ENCODE data around the gene ZMYND15.

Gene ZMYND15

GRCh38 chr17:4743216-4743615 is 3.6 kb downstream of the ZMYND15 start:
- DNase-seq (ENCODE audit: low read depth in 2 of 2): no peak

- no peak for DNase-seq (ENCODE audit: low read depth in 2 of 2)
These were observed 4.3 kb downstream of the ZMYND15 start for GRCh38 chr17:4743898-4744297.

- no peak for DNase-seq (ENCODE audit: low read depth in 2 of 2)
These were observed 5.7 kb downstream of the ZMYND15 start for GRCh38 chr17:4744999-4745969.

- no peak for DNase-seq (ENCODE audit: low read depth in 2 of 2)
These were observed 8.2 kb downstream of the ZMYND15 start for GRCh38 chr17:4747847-4748246.

GRCh38 chr17:4748686-4749085 is 9.1 kb downstream of the ZMYND15 start:
- no peak for DNase-seq (ENCODE audit: low read depth in 2 of 2)

GRCh38 chr17:4750606-4751005 is 11.0 kb downstream of the ZMYND15 start:
- DNase-seq (ENCODE audit: low read depth in 2 of 2): no peak

GRCh38 chr17:4751932-4752331 is 12.3 kb downstream of the ZMYND15 start:
- no peak for DNase-seq (ENCODE audit: low read depth in 2 of 2)

GRCh38 chr17:4753392-4753791 is 13.8 kb downstream of the ZMYND15 start:
- DNase-seq (ENCODE audit: low read depth in 2 of 2): no peak

GRCh38 chr17:4759776-4760236 is 20.2 kb downstream of the ZMYND15 start:
- no peak for DNase-seq (ENCODE audit: low read depth in 2 of 2)

GRCh38 chr17:4764595-4764994 is 25.0 kb downstream of the ZMYND15 start:
- DNase-seq (ENCODE audit: low read depth in 2 of 2): no peak

- DNase-seq (ENCODE audit: low read depth in 2 of 2): no peak
These were observed 26.6 kb downstream of the ZMYND15 start for GRCh38 chr17:4766201-4766600.

GRCh38 chr17:4766723-4767122 is 27.1 kb downstream of the ZMYND15 start:
- DNase-seq (ENCODE audit: low read depth in 2 of 2): no peak

- DNase-seq (ENCODE audit: low read depth in 2 of 2): no peak
These were observed 28.7 kb downstream of the ZMYND15 start for GRCh38 chr17:4768298-4768697.

- DNase-seq (ENCODE audit: low read depth in 2 of 2): no peak
These were observed 30.0 kb downstream of the ZMYND15 start for GRCh38 chr17:4769628-4770027.

GRCh38 chr17:4771519-4772234 is 32.0 kb downstream of the ZMYND15 start, which contains the start of gene TM4SF5:
Gene TM4SF5, plus strand, starts transcription at chr17:4771886. Its CDS starts 37 bp downstream, at chr17:4771923.
- DNase-seq (ENCODE audit: low read depth in 2 of 2): no peak

GRCh38 chr17:4772235-4772613 is 32.6 kb downstream of the ZMYND15 start:
- no peak for DNase-seq (ENCODE audit: low read depth in 2 of 2)

GRCh38 chr17:4777969-4778760 is 38.5 kb downstream of the ZMYND15 start:
- DNase-seq (ENCODE audit: low read depth in 2 of 2): no peak

GRCh38 chr17:4780325-4780955 is 40.8 kb downstream of the ZMYND15 start:
- no peak for DNase-seq (ENCODE audit: low read depth in 2 of 2)

- no peak for DNase-seq (ENCODE audit: low read depth in 2 of 2)
These were observed 43.0 kb downstream of the ZMYND15 start for GRCh38 chr17:4782652-4783051.

GRCh38 chr17:4785311-4786105 is 45.9 kb downstream of the ZMYND15 start:
- DNase-seq (ENCODE audit: low read depth in 2 of 2): no peak

- no peak for DNase-seq (ENCODE audit: low read depth in 2 of 2)
These were observed 46.5 kb downstream of the ZMYND15 start, which contains the start of gene VMO1 for GRCh38 chr17:4786106-4786511. Gene VMO1, minus strand, starts transcription at chr17:4786364. Its CDS starts 12 bp downstream, at chr17:4786352.

All from stimulated activated CD8-positive, alpha-beta memory T cell treated with anti-CD3 and anti-CD28 coated beads, Interleukin-2, amount 100 ng/mL, for 1 hour (primary cell).